HG02973 (cell line): ENCODE data around the gene BCAS1.

Experiments used
- ATAC-seq: cut with Tn5 transposase; IDR thresholded peaks from one replicate; pipeline ENCODE4 v1.9.1; 2021; ENCODE audit warnings: moderate library complexity; ENCODE audit not compliant: unreplicated experiment

Gene BCAS1

DNA sequence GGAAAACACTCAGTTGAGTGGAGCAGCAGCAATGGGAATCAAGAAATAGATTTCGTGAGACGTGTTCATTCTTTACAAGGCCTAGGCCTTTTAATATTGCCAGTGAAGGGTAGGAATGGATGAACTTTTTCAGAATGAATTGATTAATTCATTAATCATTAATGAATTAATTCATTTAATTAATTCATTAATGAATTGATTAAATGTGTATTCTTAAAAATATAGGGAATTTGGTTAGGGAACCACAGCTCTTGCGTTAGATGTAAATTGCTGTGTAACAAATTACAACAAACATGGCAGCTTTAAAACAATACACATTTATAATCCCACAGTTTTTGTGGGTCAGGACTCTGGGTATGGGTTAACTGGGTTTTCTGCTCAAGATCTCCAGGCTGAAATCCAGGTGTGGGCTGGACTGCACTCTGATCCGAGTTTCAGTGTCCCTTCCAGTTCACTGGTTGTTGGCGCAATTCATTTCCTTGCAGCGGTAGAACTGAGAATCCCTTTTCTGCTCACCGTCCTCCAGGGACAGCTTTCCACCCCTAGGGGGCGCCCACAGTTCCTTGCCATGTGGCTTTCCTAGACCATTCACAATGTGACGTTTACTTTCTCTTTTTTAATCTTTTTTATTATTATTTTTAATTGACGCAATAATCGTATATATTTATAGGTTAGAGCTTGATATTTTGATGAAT lies 32.8 kb upstream of the BCAS1 start:
- ATAC-seq = peak; percentile 85

DNA sequence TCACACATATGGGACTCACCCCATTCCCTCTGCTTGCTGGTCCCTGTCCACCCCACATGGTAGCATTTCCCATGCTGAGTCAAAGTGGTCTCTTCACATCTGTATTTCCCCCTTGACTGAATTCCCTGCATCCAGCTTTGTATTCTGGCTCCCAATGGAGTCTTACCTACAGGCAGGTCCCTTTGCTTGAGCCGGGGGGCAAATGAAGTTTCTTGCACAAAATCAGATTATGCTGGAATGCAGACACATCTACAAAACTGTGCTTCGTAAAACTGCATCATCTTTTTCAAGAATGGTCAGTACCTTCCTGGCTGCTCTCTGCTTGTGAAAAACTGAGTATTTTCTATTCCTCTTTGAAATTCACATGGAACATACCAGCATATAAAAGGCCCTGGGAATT lies 32.1 kb upstream of the BCAS1 start:
- ATAC-seq = no peak

DNA sequence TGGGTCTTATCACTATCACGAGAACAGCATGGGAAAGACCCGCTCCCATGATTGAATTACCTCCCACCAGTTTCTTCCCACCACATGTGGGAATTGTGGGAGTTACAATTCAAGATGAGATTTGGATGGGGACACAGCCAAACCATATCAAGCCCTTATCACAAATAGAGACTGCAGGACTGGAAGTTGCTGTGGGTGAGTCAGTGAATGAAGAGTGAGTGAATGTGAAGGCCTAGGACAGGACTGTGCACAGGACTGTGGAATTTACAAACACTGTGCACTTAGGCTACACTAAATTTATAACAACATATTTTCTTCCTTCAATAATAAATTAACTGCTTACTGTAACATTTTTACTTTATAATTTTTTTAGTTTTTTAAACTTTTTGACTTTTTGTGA lies 30.2 kb upstream of the BCAS1 start:
- no peak for ATAC-seq

DNA sequence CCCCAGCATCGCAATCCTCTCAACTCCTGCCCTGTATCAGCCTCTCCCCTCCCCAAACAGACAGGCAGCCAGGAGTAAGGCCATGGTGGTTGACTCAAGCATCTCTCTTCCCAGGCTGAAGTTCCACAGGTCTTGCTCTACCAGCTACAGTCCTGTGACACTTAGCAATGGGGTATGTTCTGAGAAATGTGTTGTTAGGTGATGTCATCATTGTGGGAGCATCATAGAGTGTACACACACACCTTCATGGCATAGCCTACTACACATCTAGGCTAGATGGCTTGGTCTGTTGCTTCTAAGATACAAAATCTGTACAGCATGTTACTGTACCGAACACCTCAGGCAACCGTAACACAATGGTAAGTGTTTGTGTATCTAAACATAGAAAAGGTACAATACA lies 29.5 kb upstream of the BCAS1 start:
- ATAC-seq = no peak

DNA sequence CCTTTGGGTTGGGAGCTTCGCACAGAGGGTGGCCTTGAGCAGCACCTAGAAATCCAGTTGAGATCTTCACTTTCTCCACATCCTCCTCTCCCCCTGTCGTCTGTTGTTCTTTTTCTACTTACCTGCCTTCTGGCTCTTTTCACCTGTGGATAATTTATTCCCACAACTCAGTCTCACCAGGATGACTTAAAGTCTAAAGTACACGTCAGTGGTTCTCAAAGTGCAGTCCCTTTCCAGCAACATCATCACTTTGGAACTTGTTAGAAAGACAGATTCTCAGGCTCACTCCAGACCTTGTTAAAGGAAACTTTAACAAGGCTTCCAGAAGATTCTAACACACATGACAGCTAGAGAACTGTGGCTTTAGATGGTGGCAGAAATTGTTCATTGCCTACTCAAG lies 27.7 kb upstream of the BCAS1 start:
- ATAC-seq = no peak

DNA sequence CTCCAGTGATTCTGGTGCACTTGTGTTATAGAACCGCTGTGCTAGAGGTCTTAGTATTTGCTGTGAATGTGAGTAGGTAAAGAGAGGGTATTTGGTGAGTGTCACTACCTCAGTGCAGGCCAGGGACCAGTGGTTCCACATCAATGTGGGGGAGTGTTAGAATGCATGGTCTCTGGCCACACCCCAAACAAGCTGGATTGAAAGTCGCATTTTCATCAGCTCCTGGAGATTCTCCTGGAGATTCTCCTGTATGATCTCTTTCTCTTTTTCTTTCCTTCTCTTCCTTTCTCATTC lies 26.8 kb upstream of the BCAS1 start:
- ATAC-seq = no peak

DNA sequence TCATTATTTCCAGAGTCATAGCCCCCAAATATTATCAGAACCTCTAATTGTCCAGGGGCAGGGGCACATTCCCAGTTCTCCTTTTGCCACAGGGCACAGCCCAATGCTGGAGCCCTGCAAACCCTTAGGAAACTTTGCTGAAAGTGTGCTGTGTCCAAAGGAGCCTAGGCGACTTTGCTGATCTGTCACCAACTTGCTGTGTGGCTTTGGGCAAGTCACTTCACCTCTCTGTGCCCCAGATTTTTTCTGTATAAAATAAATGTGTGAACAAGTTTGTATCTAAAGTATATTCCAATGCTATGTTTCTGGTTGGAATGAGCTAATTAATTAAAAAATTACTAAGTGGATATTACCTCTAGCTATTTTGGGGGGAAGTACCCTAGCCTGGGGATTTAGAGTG lies 25.4 kb upstream of the BCAS1 start:
- no peak for ATAC-seq

DNA sequence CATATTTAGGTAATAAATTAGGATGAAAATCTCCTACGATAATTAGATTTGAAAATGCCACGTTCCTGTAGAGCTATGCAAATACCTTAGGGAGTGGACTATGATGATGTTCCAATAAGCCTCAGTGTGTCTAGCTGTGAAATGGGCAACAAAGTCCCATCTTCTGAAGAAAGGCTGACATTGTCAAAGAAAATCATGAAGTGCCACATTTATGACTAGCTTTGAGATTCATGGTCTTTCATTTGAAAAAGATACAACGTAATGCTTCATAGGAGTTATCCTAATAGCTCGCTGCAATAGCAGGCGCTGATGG lies 23.8 kb upstream of the BCAS1 start:
- ATAC-seq = no peak

DNA sequence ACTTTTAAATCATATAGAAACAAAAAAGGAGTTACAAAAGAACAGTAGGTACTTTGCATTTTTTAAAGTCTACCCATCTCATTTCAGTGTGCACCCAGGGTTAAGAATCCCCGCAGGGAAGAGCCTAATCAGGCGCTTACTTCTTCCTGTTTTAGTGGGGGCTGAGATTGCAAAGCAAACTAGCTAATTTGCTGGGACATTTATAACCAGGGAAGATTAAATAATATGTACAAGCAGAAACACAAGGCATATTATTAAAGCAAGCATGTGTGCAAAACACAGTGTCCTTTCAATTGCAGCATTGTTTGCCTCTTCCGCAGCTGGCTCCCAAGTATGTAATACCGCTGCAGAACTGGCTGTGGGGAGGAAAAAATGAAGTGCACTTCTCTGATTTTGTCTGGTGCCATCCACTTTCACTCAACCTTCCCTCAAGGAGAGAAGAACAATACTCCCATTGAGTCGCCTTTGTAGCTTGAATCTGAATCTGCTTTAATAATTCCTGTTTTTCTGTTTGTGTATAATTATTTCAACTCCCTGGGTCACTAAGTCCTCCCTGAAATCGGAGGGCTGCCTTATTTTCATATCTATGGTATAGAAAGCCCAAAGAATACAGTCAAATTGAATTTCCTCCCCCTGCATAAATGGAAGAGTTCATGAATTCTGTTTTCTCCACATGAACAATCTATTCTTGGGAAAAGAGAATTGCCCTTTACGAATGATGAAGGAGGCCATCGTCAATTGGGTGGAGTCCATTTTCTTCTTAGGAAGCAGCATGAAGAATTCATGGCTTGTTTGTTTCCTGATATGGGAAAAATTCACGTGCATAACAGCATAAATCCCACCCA lies 23.3 kb upstream of the BCAS1 start:
- no peak for ATAC-seq

DNA sequence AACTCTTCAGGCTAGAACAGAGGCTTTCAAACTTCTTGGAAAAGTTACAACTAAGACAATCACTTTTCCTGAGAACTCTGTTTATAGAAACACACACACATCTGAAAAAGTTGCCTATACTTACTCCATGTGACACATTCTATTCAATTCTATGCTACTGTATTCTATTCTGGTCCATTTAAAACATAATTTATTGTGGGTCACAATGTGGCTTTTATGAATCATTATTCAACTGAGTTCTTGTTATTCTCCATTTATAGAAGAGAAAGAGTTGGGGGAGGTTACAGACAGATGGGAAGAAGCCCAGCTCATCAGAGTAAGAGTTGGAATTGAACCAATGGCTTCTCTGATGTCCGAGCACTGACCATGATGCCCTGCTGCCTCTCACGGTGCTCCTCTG lies 21.6 kb upstream of the BCAS1 start:
- no peak for ATAC-seq

DNA sequence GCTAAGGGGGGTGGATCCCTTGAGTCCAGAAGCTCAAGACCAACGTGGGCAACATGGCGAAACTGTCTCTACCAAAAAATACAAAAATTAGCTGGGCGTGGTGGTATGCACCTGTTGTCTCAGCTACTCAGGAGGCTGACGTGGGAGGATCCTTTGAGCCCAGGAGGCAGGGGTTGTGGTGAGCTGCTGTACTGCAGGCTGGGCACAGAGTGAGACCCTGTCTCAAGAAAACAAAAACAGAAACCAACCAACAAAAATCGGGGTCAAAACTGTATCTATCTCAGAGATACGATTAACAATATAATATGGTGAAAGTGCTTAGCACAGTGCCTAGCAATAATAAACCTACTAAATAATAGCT lies 20.7 kb upstream of the BCAS1 start:
- no peak for ATAC-seq

DNA sequence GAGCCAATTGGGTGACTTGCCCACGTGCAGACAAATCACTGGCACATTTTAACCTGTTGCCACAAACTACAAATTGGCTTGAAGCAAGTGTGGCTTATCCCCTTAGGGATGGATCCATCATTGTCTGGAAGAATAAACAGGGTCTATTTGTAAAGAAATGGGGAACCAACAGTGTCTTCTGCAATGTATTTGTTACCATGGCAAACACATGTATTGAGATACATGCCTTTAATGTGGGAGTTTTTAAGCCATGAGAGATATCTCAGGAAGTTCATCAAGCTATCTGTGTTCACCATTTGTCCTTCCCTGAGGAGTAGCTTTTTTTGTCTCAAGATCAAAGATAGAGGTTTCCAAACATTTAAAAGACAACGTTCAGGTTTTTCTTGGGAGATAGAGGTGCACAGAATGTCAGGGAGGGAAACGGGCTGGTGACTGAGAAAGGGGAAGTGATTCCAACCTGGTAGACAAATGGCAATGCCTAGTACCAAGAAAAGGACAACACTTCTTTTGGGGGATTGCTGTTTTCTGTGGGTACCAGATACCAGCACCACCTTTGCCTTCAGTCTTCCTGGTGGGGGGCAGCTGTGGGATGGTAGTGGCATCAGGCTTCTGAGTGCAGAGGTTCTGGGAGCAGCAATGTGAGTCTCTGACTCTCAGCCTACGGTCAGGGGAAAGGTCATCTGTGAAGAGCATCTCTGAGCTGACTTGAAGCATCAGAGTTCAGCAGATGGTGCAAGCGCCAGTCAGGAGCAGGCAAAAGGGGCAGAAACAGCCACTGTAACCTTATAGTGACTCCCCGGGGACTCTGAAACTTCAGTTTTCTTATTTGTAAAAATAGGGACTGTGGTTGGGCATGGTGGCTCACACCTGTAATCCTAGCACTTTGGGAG lies 20.1 kb upstream of the BCAS1 start:
- ATAC-seq = no peak

DNA sequence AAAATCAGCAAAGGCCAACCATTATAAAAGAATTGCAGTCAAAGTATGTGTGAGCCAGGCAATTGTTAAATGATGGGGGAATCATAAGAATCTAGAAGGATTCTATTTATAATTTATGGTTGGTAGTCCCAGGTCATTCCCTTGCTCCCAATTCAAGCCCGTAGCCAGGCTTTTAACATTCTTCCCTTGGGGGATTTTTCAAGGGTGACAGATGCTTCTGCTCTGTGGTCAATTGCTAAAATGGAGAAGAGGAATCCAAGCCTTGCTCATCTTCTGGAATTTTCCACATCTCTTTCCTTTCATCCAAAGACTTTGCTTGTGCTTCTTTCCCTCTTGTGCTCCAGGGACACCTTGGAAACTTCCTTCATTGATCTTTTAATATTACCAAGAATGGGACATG lies 18.0 kb upstream of the BCAS1 start:
- ATAC-seq = no peak

DNA sequence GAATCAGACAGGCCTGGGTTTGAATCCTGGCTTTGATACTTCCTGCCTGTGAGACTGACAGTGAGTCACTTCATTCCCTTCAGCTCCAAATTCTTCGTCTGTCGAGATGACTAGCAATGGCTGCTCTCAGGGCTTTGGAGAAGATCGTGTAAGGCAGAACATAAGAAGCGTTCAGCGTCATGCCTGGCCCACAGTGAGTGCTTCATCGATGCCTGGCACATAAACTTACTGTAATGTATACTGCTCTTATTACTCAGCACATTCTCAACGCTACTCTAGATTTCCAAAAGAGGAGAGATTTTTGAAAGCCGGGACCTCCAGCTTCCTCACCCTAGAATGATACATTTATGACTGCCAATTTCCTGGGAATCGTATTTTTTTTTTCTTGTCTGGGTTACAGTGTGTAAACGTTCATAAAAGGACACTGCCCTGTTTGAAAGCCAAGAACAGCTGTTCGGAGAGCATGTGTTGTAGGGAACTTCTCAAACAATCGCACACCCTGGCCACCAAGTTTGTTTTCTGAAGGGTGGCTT lies 16.2 kb upstream of the BCAS1 start:
- no peak for ATAC-seq

DNA sequence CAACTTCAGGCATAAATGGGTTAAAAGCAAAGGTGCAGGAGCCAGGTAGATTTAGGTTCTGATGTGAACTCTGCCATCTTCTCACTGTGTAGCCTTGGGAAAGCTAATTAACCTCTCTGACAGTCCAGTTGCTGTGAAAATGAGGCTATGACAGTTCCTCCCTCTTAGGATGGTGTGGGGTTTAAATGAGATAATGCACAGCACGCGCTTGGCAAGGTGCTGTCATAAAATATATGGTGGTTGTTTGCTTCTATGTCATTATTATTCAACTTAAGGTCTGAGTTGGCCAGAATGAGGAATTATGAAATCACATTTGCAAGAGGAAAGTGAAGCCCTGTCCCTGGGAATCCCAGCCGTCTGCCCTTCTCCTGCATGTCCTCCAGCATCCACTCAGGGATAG lies 15.5 kb upstream of the BCAS1 start:
- no peak for ATAC-seq

DNA sequence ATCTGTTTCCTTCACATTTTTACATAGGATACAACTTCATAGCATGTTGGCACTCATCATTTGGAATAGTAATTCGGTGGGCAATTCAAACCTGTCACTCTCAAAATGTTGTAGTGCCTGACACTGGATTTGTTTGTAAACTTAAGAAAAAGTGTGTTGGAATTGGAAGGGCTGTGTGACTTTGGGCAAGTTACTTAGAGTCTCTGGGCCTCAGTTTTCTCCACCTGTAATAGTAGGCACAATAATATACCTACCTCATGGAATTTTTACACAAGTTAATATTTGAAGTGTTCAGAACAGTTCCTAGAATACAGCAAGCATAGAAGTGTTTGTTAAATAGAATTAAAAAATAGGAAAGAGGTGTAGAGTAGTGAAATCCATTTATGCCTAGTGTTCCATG lies 15.0 kb upstream of the BCAS1 start:
- no peak for ATAC-seq

DNA sequence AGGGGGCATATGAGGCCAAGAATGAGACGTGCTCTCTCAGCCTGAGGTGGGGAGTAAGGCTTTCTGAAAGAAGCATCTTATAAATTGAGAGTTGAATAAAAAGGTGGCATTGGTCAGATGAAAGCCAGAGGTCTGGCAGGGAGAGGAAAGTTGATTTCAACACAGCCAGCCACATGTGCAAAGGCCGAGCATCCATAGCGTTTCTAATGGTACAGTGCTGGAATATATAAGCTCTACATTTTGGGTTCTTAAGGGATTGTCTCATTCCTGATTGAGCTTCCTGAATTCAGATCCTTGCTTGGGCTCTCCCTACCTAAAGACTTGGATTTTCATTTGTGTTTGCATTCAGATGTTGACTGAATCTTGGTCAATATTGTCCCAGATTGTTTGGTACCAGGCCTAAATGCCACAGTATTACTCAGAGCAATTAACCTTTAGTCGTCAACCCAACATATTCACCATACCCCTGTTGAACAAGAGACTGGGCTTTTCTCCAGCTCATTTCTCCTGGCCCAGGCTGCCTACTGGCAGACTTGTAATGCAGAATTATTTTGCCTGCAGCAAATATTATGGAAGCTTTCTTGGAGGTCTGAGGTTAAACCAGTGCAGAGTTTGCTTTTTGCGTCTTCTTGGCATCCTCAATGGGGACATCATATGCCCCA lies 14.5 kb upstream of the BCAS1 start:
- no peak for ATAC-seq

DNA sequence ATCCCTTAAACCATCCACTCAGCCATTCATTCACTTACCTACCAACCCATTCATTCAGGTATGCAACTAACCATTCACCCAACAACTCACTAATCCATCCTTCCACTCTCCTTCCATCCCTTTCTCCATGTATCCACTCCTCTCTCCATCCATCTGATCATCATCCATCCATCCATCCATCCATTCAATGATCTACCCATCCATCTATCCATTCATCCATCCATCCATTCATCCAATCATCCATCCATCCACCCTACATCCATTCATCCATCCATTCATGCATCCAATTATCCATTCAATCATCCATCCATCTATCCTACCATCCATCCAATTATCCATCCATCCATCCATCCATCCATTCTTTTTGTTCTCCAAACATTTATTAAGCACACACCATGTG lies 13.8 kb upstream of the BCAS1 start:
- ATAC-seq = no peak

DNA sequence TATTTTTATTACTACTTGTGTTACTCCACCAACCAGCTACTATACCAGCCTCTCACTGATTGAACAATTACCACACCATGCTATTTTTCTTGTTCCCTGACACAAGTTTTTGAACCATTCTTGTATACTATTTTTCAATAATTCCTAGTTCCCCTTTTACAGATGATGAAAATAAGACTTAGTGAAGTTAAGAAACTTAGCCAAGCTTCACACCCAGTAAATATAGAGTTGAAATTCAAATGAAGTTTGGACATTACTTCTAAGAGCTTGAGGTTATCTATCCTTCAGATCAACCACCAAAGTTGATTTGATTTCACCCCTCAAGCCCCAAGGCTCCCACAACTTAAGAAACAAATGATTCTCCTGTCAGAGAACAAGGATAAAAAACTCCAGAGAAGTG lies 13.1 kb upstream of the BCAS1 start:
- peak; percentile 48 for ATAC-seq

DNA sequence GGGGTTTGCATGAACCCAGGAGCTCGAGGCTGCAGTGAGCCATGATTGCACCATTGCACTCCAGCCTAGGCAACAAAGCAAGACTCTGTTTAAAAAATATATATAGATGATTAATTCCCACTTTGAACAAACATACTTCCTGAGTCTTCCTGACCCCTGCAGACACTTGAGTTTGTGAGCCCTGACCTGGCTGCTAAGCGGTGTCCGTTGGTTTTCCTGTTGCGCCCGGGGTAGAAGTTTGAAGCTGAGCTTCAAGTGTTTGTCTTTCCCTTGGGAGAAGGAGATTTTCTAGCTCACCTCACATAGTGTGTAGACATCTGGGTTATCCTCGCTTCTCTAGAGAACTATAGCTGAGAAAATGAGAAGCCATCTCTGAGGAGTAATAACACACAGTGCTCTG lies 11.7 kb upstream of the BCAS1 start:
- ATAC-seq = no peak

DNA sequence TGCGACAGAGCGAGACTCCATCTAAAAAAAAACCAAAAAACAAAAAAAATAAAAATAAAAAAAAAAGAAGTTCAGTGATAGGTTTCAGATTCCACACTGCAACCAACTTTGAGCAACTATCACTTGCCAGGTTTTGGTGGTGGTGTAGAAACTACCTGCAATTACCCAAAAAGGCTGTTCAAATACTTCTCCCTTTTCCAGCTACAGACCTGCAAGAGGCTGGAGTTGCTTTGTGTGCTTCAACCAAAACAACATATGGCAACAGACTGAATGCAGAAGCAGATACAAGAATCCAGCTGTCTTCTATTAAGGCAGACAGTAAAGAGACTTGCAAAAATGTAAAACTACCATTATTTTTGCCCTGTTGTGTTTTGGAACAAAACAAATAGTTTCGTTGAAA lies 9.3 kb upstream of the BCAS1 start:
- ATAC-seq = no peak
